GM12892 (cell line): Measurements from ENCODE around the gene RASA1.

Experiments
- POLR2A ChIP-seq: IDR thresholded peaks from 2 replicates; pipeline ENCODE4 v1.6.1; 2011; ENCODE audit warnings: low read depth, low read length, control low read depth
- POLR2AphosphoS5 ChIP-seq: IDR thresholded peaks from 2 replicates; pipeline ENCODE4 v1.6.1; 2011; ENCODE audit warnings: low read depth, low read length, control low read depth

DNA sequence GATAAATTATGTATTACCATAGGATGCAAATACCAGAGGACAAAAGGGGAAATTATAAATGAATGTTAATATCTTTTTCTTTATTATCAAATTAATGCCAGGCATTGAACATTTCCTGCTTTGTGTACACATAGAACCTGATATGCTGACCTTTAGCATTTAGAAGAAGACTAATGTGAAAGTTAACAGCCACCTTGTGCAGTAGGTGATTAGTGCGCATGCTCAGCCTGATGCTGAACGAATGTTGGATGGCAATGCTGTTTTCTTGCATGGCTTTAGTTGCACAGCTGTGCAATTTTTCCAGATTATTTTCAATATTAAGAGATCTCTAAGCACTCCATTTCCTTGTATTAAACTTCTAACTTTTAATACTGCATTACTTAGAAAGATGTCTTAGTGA lies 99.6 kb downstream of the RASA1 start:
- TF ChIP-seq POLR2AphosphoS5 (no peak), POLR2A (no peak)
